RWPE2 (cell line): ENCODE measurements around the gene TCF15.

ENCODE experiments used
- ATAC-seq: fragments of 200-7000 bp; cut with Tn5 transposase; 3 replicates; pipeline ENCODE4 v1.9.1; 2021; ENCODE audit warnings: low read depth
- DNase-seq: peaks from one replicate; pipeline ENCODE4 v3.0.0-alpha.2; 2020; ENCODE audit warnings: low spot score
- H3K27ac ChIP-seq: fragments of 450-650 bp; 2 replicates; pipeline ENCODE4 v1.5.1; 2017; ENCODE audit warnings: mild to moderate bottlenecking; ENCODE audit not compliant: poor library complexity, severe bottlenecking
- H3K27me3 ChIP-seq: fragments of 250-450 bp; sonication (Bioruptor Pico); 2 replicates; pipeline ENCODE4 v1.5.1; 2021; ENCODE audit warnings: mild to moderate bottlenecking, moderate library complexity; ENCODE audit not compliant: insufficient read depth, poor library complexity, severe bottlenecking
- H3K36me3 ChIP-seq: fragments of 250-450 bp; sonication (Bioruptor Pico); 2 replicates; pipeline ENCODE4 v1.5.1; 2020; ENCODE audit warnings: low read depth, mild to moderate bottlenecking, moderate library complexity
- H3K4me1 ChIP-seq: fragments of 250-450 bp; sonication (Bioruptor Pico); 2 replicates; pipeline ENCODE4 v1.5.1; 2021; ENCODE audit warnings: mild to moderate bottlenecking, moderate library complexity; ENCODE audit not compliant: insufficient read depth, poor library complexity, severe bottlenecking
- H3K4me3 ChIP-seq: fragments of 250-450 bp; sonication (Bioruptor Pico); 2 replicates; pipeline ENCODE4 v1.5.1; 2021; ENCODE audit warnings: mild to moderate bottlenecking, moderate library complexity; ENCODE audit not compliant: severe bottlenecking
- H3K9me3 ChIP-seq: fragments of 250-450 bp; sonication (Bioruptor Pico); 2 replicates; pipeline ENCODE4 v1.5.1; 2021; ENCODE audit warnings: mild to moderate bottlenecking, moderate library complexity; ENCODE audit not compliant: severe bottlenecking
- TF ChIP-seq, protein P1 (sequence below): fragments of 450-650 bp; IDR thresholded peaks from one replicate; pipeline ENCODE4 v1.5.1; 2017; ENCODE audit warnings: mild to moderate bottlenecking, moderate library complexity; ENCODE audit not compliant: poor library complexity, severe bottlenecking

TCF15 gene

DNA sequence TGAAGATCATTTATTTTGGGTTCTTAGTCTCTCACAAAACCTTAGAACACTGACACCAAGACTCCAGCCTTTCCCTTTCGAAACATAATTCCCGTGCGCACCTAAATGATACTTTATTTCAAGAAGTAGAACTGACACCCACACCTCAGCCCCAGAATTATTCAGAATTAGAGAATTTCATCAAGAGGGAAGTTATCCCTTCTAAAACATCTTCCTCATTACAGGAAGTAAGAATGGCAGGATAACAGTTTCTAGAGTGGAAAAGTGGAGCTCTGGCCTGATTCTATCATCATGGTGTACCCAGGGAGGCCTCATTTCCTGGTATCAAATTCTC, 44.3 kb upstream of the TCF15 start:
- DNase-seq (no peak), ATAC-seq (no peak)
- Histone ChIP-seq H3K4me3 (no peak overlapping the region), H3K27me3 (peaks cover 13% of the 10 kb centered on the region), H3K36me3 (peaks cover 15% of the 10 kb centered on the region), H3K4me1 (no peaks in the 10 kb centered on the region), H3K27ac (no peak overlapping the region), H3K9me3 (no peaks in the 10 kb centered on the region)
- TF ChIP-seq, protein P1, sequence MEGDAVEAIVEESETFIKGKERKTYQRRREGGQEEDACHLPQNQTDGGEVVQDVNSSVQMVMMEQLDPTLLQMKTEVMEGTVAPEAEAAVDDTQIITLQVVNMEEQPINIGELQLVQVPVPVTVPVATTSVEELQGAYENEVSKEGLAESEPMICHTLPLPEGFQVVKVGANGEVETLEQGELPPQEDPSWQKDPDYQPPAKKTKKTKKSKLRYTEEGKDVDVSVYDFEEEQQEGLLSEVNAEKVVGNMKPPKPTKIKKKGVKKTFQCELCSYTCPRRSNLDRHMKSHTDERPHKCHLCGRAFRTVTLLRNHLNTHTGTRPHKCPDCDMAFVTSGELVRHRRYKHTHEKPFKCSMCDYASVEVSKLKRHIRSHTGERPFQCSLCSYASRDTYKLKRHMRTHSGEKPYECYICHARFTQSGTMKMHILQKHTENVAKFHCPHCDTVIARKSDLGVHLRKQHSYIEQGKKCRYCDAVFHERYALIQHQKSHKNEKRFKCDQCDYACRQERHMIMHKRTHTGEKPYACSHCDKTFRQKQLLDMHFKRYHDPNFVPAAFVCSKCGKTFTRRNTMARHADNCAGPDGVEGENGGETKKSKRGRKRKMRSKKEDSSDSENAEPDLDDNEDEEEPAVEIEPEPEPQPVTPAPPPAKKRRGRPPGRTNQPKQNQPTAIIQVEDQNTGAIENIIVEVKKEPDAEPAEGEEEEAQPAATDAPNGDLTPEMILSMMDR: no peak

DNA sequence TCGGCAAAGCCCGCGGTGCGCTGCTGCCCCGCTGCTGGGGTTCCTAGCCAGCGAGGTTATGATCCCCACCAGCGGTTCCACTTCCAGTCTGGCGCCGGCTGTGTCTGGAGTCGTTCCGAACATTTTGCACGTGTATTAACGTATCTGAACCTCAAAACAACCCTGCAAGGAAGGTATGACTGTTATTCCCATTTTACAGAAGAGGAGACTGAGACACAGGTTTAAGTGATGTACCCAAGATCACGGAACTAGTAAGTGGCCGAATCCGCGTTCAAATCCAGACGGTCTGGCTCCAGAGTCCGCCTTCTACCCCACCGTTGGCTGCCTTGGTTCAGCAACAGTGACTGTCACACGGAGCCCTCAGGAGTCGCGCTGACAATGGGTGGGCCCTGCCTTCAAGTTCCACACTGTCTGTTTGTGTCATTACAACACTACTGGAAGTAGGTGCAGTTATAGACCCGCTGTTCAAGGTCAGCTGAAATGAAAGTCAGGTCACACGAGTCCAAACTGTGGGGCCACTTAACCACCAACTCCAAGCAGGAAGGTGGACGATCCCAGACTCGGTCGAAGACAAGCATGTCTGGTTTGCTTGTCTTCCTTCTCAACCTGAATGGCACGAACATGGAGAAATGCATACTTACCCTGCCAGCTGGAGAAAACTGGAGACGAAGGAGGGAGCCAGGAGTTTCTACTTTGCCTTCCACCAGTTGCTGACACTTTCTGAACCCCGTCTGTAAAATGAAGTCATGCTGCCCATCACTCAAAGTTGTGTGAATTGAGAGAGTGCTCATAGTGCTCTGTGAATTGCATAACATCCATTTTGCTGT, 43.7 kb upstream of the TCF15 start:
- DNase-seq (no peak), ATAC-seq (no peak)
- Histone ChIP-seq H3K27ac (no peak overlapping the region), H3K36me3 (peaks cover 21% of the 10 kb centered on the region), H3K9me3 (no peaks in the 10 kb centered on the region), H3K4me3 (peak overlapping the region; percentile 96), H3K27me3 (peaks cover 8% of the 10 kb centered on the region), H3K4me1 (no peaks in the 10 kb centered on the region)
- TF ChIP-seq, protein P1: no peak

DNA sequence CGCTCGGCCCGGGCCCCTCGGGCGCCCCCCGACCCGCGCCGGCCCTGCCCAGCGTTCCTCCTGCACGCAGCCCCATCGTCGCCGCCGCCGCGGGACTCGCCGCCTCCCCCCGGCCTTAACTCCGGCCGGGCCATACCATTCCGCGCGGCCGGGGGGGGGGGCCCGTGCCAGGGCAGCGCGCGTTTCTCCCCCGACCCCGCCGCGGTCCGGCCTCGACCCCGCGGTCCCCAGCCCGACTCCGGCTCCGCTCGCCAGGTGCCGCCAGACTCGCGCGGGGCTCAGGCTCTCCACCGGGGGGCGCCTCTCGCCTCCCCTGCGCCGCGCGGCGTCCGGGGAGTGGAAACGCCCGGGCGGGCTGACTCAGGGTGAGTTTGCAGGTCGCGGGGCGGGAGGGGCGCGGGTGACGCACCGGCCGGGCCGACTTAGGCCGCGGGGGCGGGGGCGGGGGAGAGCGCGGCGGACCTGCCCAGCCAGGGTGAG, 43.0 kb upstream of the TCF15 start, which contains the start of gene SRXN1:
TSS of gene SRXN1 (minus strand) at position 91 of the 480 bp plus-strand sequence. CDS start at position 76, 15 bp downstream.
- ATAC-seq (peak; percentile 91), DNase-seq (peak; percentile 94)
- H3K27ac ChIP-seq: peak within 1 kb of the TSS; percentile 32
- H3K9me3 ChIP-seq: no peaks in the 10 kb centered on the region
- H3K4me3 ChIP-seq: peak within 1 kb of the TSS; percentile 96
- TF ChIP-seq, protein P1: peak; percentile 88
- no peaks in the 10 kb centered on the region for H3K4me1 ChIP-seq
- H3K27me3 ChIP-seq: peaks cover under 1% of the 10 kb centered on the region
- peaks cover 27% of the 10 kb centered on the region for H3K36me3 ChIP-seq

DNA sequence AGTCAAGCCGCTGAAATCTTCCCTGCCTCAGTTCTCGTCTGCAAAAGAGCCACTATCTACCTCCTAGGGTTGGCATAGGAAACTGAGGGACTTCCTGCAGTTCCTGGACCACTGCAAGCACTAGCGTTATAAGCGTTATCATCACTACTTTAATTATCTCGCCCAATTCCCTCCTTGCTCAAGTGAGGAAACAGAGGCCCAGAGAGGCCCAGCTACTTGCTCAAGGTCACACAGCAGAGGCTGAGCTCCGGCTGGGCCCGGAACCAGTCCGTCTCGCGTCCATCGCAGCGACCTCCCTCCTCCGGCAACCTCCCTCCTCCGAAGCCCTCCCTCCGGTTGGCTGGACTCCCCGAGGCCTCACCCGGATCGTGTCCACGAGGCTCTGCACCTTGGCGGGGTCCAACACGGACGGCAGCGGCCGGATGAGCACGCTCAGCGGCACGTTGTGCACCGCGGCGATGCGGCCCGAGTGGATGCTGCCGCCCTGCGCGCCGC, 42.6 kb upstream of the TCF15 start:
- Histone ChIP-seq H3K27me3 (no peaks in the 10 kb centered on the region), H3K4me1 (no peaks in the 10 kb centered on the region), H3K36me3 (peaks cover 32% of the 10 kb centered on the region), H3K9me3 (no peaks in the 10 kb centered on the region), H3K27ac (peak overlapping the region; percentile 32), H3K4me3 (peak overlapping the region; percentile 96)
- ATAC-seq (peak; percentile 7; the same call in 2 of the 3 replicates), DNase-seq (no peak)
- TF ChIP-seq, protein P1: no peak
